SK-N-SH (cell line): ENCODE results near the gene PXYLP1. TPM values are rescaled to one million over a fixed set of nuclear protein-coding genes. Genes with fewer than 3 reads are reported as not detected.

ENCODE experiments used
- CTCF ChIA-PET: fragments of 300-600, 350-600 bp; formaldehyde crosslinking; extraction: SDS; loops from one replicate; lab custom pipeline; 2021; lab: Yijun Ruan, JAX
- POLR2A ChIA-PET: fragments of 350-600 bp; sonication (Branson Sonifier 250); formaldehyde crosslinking; extraction: SDS; loops from one replicate; lab custom pipeline; 2020; ENCODE audit warnings: antibody characterized with exemption, inconsistent platforms; lab: Yijun Ruan, JAX
- DNase-seq: peaks from one replicate; pipeline ENCODE4 v3.0.0; 2012
- H2AFZ ChIP-seq: fragments of 200-600 bp; sonication (generic); 2 replicates; pipeline ENCODE4 v1.8.1; 2016; ENCODE audit warnings: antibody characterized with exemption, mild to moderate bottlenecking, low read depth
- H3F3A ChIP-seq: fragments of 200-600 bp; sonication (generic); replicated peaks from 2 replicates; pipeline ENCODE3; 2016; ENCODE audit warnings: antibody characterized with exemption, mild to moderate bottlenecking; ENCODE audit not compliant: insufficient read depth
- H3K27ac ChIP-seq, 2 experiments: fragments of 200-500 bp in 1 of 2; fragments of 200-600 bp in 1 of 2; sonication (Bioruptor generic) in 1 of 2; sonication (generic), shearing (Covaris generic) in 1 of 2; 2 replicates each; pipeline versions ENCODE4 v1.5.1 to v1.6.1; 2014 to 2016; ENCODE audit warnings: low read depth in 2 of 2, inconsistent platforms in 1 of 2, low read length in 1 of 2, mild to moderate bottlenecking in 1 of 2, mixed read lengths in 1 of 2
- H3K27me3 ChIP-seq: fragments of 200-600 bp; sonication (generic), shearing (Covaris generic); 2 replicates; pipeline ENCODE4 v1.6.1; 2016; ENCODE audit warnings: mixed run types; ENCODE audit not compliant: insufficient read depth
- H3K36me3 ChIP-seq, 2 experiments: fragments of 200-500 bp in 1 of 2; fragments of 200-600 bp in 1 of 2; sonication (Bioruptor generic) in 1 of 2; sonication (generic) in 1 of 2; replicated peaks in 1 of 2; 2 replicates each; pipeline versions ENCODE3 to v1.5.1; 2014 to 2016; ENCODE audit warnings: low read length in 1 of 2, mild to moderate bottlenecking in 1 of 2; ENCODE audit not compliant: insufficient read depth in 2 of 2, control insufficient read depth in 1 of 2
- H3K4me1 ChIP-seq, 2 experiments: fragments of 200-500 bp in 1 of 2; fragments of 200-600 bp in 1 of 2; sonication (Bioruptor generic) in 1 of 2; sonication (generic), shearing (Covaris generic) in 1 of 2; 2 replicates each; pipeline versions ENCODE4 v1.5.1 to v1.6.1; 2014 to 2016; ENCODE audit warnings: low read depth in 1 of 2, low read length in 1 of 2, mixed run types in 1 of 2; ENCODE audit not compliant: insufficient read depth in 2 of 2, control insufficient read depth in 1 of 2
- H3K4me2 ChIP-seq: fragments of 200-600 bp; sonication (generic), shearing (Covaris generic); 2 replicates; pipeline ENCODE4 v1.6.1; 2017; ENCODE audit warnings: mixed run types
- H3K4me3 ChIP-seq, 2 experiments: fragments of 200-500 bp in 1 of 2; fragments of 200-600 bp in 1 of 2; sonication (Bioruptor generic) in 1 of 2; sonication (generic), shearing (Covaris generic) in 1 of 2; 2 replicates each; pipeline versions ENCODE4 v1.5.1 to v1.8.1; 2014 to 2016; ENCODE audit warnings: low read depth in 2 of 2, inconsistent platforms in 1 of 2, low read length in 1 of 2, mild to moderate bottlenecking in 1 of 2, mixed read lengths in 1 of 2, moderate library complexity in 1 of 2
- H3K79me2 ChIP-seq: fragments of 200-600 bp; sonication (generic); 2 replicates; pipeline ENCODE4 v1.8.1; 2017; ENCODE audit warnings: mild to moderate bottlenecking; ENCODE audit not compliant: insufficient read depth
- H3K9ac ChIP-seq: fragments of 200-600 bp; sonication (generic); 2 replicates; pipeline ENCODE4 v1.6.1; 2017; ENCODE audit warnings: mixed run types
- H3K9me2 ChIP-seq: fragments of 200-600 bp; sonication (generic); 2 replicates; pipeline ENCODE4 v1.6.1; 2017; ENCODE audit warnings: mixed run types
- H3K9me3 ChIP-seq: fragments of 200-600 bp; sonication (generic); 2 replicates; pipeline ENCODE4 v1.6.1; 2017; ENCODE audit warnings: mixed run types, mild to moderate bottlenecking, moderate library complexity
- H4K20me1 ChIP-seq: fragments of 200-600 bp; sonication (generic); 2 replicates; pipeline ENCODE4 v1.6.1; 2017; ENCODE audit warnings: mild to moderate bottlenecking, mixed run types; ENCODE audit not compliant: insufficient read depth
- CHD2 ChIP-seq: fragments of 150-350 bp; IDR thresholded peaks from 2 replicates; pipeline ENCODE4 v1.6.1; 2018; ENCODE audit warnings: low read length; ENCODE audit not compliant: partially characterized antibody
- EP300 ChIP-seq, 2 experiments: IDR thresholded peaks; 2 replicates each; pipeline versions ENCODE4 v1.4.0 to v1.6.1; 2012; ENCODE audit warnings: borderline replicate concordance in 1 of 2, low read depth in 1 of 2, low read length in 1 of 2
- EZH2phosphoT487 ChIP-seq: fragments of 200-600 bp; sonication (generic); IDR thresholded peaks from 2 replicates; pipeline ENCODE4 v1.6.1; 2017; ENCODE audit warnings: low read depth, mixed run types, mild to moderate bottlenecking, antibody characterized with exemption, moderate library complexity, borderline replicate concordance
- FOXJ3 ChIP-seq: sonication (generic); formaldehyde crosslinking; IDR thresholded peaks from 2 replicates; pipeline ENCODE4 v1.5.1; 2020; ENCODE audit warnings: mild to moderate bottlenecking, missing genetic modification reagents
- FOXM1 ChIP-seq: IDR thresholded peaks from 2 replicates; pipeline ENCODE4 v1.4.0; 2012; ENCODE audit warnings: low read depth, mild to moderate bottlenecking
- GABPA ChIP-seq: IDR thresholded peaks from 2 replicates; pipeline ENCODE4 v1.4.0; 2012; ENCODE audit warnings: low read depth, mild to moderate bottlenecking
- IRF3 ChIP-seq: fragments of 150-350 bp; IDR thresholded peaks from 2 replicates; pipeline ENCODE4 v1.6.1; 2016; ENCODE audit warnings: mild to moderate bottlenecking, low read depth, low read length
- MEF2A ChIP-seq: IDR thresholded peaks from 2 replicates; pipeline ENCODE4 v1.4.0; 2012; ENCODE audit warnings: low read depth, borderline replicate concordance
- NRF1 ChIP-seq: IDR thresholded peaks from 2 replicates; pipeline ENCODE4 v1.6.1; 2012; ENCODE audit warnings: low read depth, mild to moderate bottlenecking, low read length
- PBX3 ChIP-seq: IDR thresholded peaks from 2 replicates; pipeline ENCODE4; 2012
- POLR2AphosphoS5 ChIP-seq: IDR thresholded peaks from 2 replicates; pipeline ENCODE4 v1.6.1; 2012; ENCODE audit warnings: low read depth, low read length
- TAF1 ChIP-seq: IDR thresholded peaks from 2 replicates; pipeline ENCODE4 v1.6.1; 2012; ENCODE audit warnings: low read depth, mild to moderate bottlenecking, low read length, moderate library complexity, borderline replicate concordance
- TCF12 ChIP-seq: IDR thresholded peaks from 2 replicates; pipeline ENCODE4 v1.4.0; 2012
- TEAD4 ChIP-seq: IDR thresholded peaks from 2 replicates; pipeline ENCODE4 v1.4.0; 2012; ENCODE audit warnings: mild to moderate bottlenecking, borderline replicate concordance; ENCODE audit not compliant: insufficient read depth
- USF1 ChIP-seq: IDR thresholded peaks from 2 replicates; pipeline ENCODE4 v1.4.0; 2012; ENCODE audit warnings: low read depth, borderline replicate concordance
- USF2 ChIP-seq: fragments of 150-350 bp; IDR thresholded peaks from 2 replicates; pipeline ENCODE4 v1.6.1; 2017; ENCODE audit warnings: antibody characterized with exemption, low read length, low read depth, borderline replicate concordance
- YY1 ChIP-seq: IDR thresholded peaks from 2 replicates; pipeline ENCODE4 v1.4.0; 2012; ENCODE audit warnings: low read depth, mild to moderate bottlenecking
- WGBS: methylation state at CpG from one replicate; pipeline ENCODE4 v1.1.6; 2017; ENCODE audit warnings: low lambda C conversion rate; 5-methylcytosine and 5-hydroxymethylcytosine counted together
- polyA plus RNA-seq, 3 experiments: library from polyadenylated mRNA; depleted of rRNA; stranded (reverse); fragments of >200 nt; gene quantifications; 2 replicates each; pipeline ENCODE4 v1.2.3, GENCODE V29; 2012
- TF ChIP-seq, protein P1 (sequence below): IDR thresholded peaks from 2 replicates; pipeline ENCODE4 v1.4.0; 2012; ENCODE audit warnings: low read depth, borderline replicate concordance

PXYLP1 gene
- polyA plus RNA-seq, 1 of the 3 experiments (the other 2 are of a cell fraction): 8.6 TPM

- CTCF ChIA-PET: interaction anchor here (0.9 to 1.7 kb wide), 5 partner anchors 13 to 54 kb away, joined by 3 to 5 read pairs (median 4); partner anchors contain the start of gene PXYLP1
- H3K9me2 ChIP-seq: no peaks in the 10 kb centered on the region
These were observed 17.4 kb downstream of the PXYLP1 start for GRCh38 chr3:141249041-141249440.

More at GRCh38 chr3:141249041-141249440, 17.4 kb downstream of the PXYLP1 start:
- Histone ChIP-seq H3K27ac (no peak overlapping the region), H3K79me2 (no peaks in the 10 kb centered on the region), H3K4me1 (peaks cover 0 to 5% of the 10 kb centered on the region in 2 experiments; a peak in 1 of 4 replicates), H4K20me1 (no peaks in the 10 kb centered on the region), H2AFZ (no peak overlapping the region), H3K27me3 (no peaks in the 10 kb centered on the region), H3K9ac (no peak overlapping the region), H3K9me3 (no peaks in the 10 kb centered on the region), H3K36me3 (no peaks in the 10 kb centered on the region), H3K4me3 (no peak overlapping the region), H3F3A (no peaks in the 10 kb centered on the region), H3K4me2 (no peak overlapping the region)
- DNase-seq: no peak
- POLR2A ChIA-PET: no interaction called here
- WGBS: 100% methylated on average over 2 of the region's 4 CpGs
- no peak for TF ChIP-seq TAF1
- TF ChIP-seq EP300 (IDR thresholded peaks at IDR 0.05; ENCODE audit: borderline replicate concordance in 1 of 2, low read depth in 1 of 2, low read length in 1 of 2): no peak
- TF ChIP-seq USF2: no peak
- TF ChIP-seq, protein P1, sequence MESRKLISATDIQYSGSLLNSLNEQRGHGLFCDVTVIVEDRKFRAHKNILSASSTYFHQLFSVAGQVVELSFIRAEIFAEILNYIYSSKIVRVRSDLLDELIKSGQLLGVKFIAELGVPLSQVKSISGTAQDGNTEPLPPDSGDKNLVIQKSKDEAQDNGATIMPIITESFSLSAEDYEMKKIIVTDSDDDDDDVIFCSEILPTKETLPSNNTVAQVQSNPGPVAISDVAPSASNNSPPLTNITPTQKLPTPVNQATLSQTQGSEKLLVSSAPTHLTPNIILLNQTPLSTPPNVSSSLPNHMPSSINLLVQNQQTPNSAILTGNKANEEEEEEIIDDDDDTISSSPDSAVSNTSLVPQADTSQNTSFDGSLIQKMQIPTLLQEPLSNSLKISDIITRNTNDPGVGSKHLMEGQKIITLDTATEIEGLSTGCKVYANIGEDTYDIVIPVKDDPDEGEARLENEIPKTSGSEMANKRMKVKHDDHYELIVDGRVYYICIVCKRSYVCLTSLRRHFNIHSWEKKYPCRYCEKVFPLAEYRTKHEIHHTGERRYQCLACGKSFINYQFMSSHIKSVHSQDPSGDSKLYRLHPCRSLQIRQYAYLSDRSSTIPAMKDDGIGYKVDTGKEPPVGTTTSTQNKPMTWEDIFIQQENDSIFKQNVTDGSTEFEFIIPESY: no peak
- no peak for TF ChIP-seq FOXJ3 (CRISPR knock-in tag)
- TF ChIP-seq TCF12: no peak
- no peak for TF ChIP-seq MEF2A
- no peak for TF ChIP-seq PBX3
- no peak for TF ChIP-seq YY1
- TF ChIP-seq POLR2AphosphoS5: no peak
- no peak for TF ChIP-seq USF1
- no peak for TF ChIP-seq EZH2phosphoT487
- no peak for TF ChIP-seq TEAD4
- no peak for TF ChIP-seq GABPA
- no peak for TF ChIP-seq NRF1
- no peak for TF ChIP-seq CHD2
- TF ChIP-seq FOXM1: no peak
- TF ChIP-seq IRF3: no peak
